SU-DHL-6 (cell line): ENCODE results near the gene AKR1C1.

Experiments used
- EZH2phosphoT487 ChIP-seq: fragments of 200-600 bp; sonication (generic), shearing (Covaris generic); conservative IDR thresholded peaks from 2 replicates; pipeline ENCODE4 v1.6.1; 2018; ENCODE audit warnings: mild to moderate bottlenecking, antibody characterized with exemption, low read length, moderate library complexity, mixed read lengths
- TF ChIP-seq, protein P1 (sequence below): fragments of 200-600 bp; sonication (generic); IDR thresholded peaks from one replicate; pipeline ENCODE4 v1.5.1; 2017; ENCODE audit warnings: antibody characterized with exemption, mild to moderate bottlenecking, low read length, moderate library complexity; ENCODE audit not compliant: insufficient read depth, poor library complexity, severe bottlenecking

DNA sequence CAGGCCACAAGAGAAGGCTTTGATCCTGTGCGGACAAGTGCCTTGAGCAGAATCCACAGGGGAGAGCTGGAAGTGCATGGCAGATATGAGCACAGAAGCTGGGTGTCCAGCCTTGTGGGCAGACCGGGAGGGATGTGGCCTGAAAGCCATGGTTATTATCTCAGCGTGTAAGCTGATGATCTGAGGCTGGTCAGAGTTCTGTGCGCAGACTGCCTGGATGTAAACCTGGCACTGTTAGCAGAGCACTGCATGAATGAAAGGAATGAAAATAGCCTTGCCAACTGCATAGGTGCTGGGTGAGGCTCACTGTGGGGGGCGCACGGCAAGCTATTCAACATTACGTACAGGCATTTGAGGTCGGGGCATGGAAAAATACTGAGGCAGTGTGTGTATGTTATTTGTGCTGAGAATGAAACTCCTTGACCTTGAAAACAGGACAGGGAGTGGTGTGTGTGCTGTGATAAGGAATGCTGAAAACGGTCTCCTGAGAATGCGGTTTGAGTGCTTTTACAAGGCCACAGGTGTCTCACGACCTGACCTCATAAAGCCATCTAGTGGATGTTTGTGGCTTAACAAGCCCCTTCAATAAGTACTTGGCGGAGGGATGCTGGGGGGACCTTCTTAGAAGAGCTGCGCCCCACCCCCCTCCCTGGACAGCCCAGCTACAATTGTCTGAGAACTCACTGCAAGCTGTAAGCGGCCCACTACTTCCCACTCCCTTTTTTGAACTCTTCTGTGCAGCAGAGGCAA is 18.7 kb downstream of the AKR1C1 start:
- TF ChIP-seq, protein P1, sequence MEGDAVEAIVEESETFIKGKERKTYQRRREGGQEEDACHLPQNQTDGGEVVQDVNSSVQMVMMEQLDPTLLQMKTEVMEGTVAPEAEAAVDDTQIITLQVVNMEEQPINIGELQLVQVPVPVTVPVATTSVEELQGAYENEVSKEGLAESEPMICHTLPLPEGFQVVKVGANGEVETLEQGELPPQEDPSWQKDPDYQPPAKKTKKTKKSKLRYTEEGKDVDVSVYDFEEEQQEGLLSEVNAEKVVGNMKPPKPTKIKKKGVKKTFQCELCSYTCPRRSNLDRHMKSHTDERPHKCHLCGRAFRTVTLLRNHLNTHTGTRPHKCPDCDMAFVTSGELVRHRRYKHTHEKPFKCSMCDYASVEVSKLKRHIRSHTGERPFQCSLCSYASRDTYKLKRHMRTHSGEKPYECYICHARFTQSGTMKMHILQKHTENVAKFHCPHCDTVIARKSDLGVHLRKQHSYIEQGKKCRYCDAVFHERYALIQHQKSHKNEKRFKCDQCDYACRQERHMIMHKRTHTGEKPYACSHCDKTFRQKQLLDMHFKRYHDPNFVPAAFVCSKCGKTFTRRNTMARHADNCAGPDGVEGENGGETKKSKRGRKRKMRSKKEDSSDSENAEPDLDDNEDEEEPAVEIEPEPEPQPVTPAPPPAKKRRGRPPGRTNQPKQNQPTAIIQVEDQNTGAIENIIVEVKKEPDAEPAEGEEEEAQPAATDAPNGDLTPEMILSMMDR: no peak
- no peak for TF ChIP-seq EZH2phosphoT487
